Activated CD8-positive, alpha-beta T cell treated with anti-CD3 and anti-CD28 coated beads for 36 hours (primary cell): ENCODE results near the gene RNF167. TPM values are rescaled to one million over a fixed set of nuclear protein-coding genes. Genes with fewer than 3 reads are reported as not detected.
A peak's percentile ranks its signal among the peaks of the same experiment; 100 is the strongest.

Source experiments
- ATAC-seq: fragments of 200-7000 bp; cut with Tn5 transposase; one replicate; pipeline ENCODE4 v1.10.0; 2021; ENCODE audit warnings: mild to moderate bottlenecking, moderate library complexity
- CTCF ChIA-PET: fragments of 350-600 bp; sonication (Branson Sonifier 250); formaldehyde crosslinking; loops from one replicate; lab custom pipeline; 2021; ENCODE audit warnings: antibody characterized with exemption; lab: Charles Lee
- POLR2A ChIA-PET: fragments of 350-600 bp; sonication (Branson Sonifier 250); formaldehyde crosslinking; loops from one replicate; lab custom pipeline; 2021; ENCODE audit warnings: antibody characterized with exemption; lab: Charles Lee
- DNase-seq: peaks from one replicate; pipeline ENCODE4 v3.0.0-alpha.2; 2020
- H3K27ac Mint-ChIP-seq: one replicate; pipeline ENCODE4 v1.8.0; 2021; ENCODE audit warnings: mild to moderate bottlenecking, mixed read lengths
- H3K27me3 Mint-ChIP-seq: one replicate; pipeline ENCODE4 v1.8.0; 2021; ENCODE audit warnings: mixed read lengths
- H3K36me3 Mint-ChIP-seq: one replicate; pipeline ENCODE4 v1.8.0; 2021; ENCODE audit warnings: low read depth, mixed read lengths
- H3K4me1 Mint-ChIP-seq: one replicate; pipeline ENCODE4 v1.8.0; 2021; ENCODE audit warnings: low read depth, mixed read lengths
- H3K4me3 Mint-ChIP-seq: one replicate; pipeline ENCODE4 v1.8.0; 2021; ENCODE audit warnings: mild to moderate bottlenecking, moderate library complexity, mixed read lengths
- H3K9me3 Mint-ChIP-seq: one replicate; pipeline ENCODE4 v1.8.0; 2021; ENCODE audit warnings: mixed read lengths
- intact Hi-C: fragments of 100-400 bp; cut with micrococcal nuclease; formaldehyde crosslinking; loops from one replicate; pipeline ENCODE4 v1.10.0; 2022
- total RNA-seq, 2 experiments: library from RNA; stranded (reverse); gene quantifications; one replicate each; pipeline ENCODE4 v1.2.3, GENCODE V29; 2021
- TF ChIP-seq, protein P1 (sequence below): fragments of 200-600 bp; IDR thresholded peaks from one replicate; pipeline ENCODE4 v1.8.0; 2022; ENCODE audit warnings: antibody characterized with exemption, mild to moderate bottlenecking

Gene RNF167
- total RNA-seq, 2 experiments from 2014 or later: 144 to 152 TPM

GRCh38 chr17:4970273-4970672 is 30.2 kb downstream of the RNF167 start:
- Mint-ChIP-seq H3K36me3 (peaks cover 39% of the 10 kb centered on the region), H3K4me1 (peaks cover 32% of the 10 kb centered on the region), H3K9me3 (peaks cover under 1% of the 10 kb centered on the region), H3K27ac (no peak overlapping the region), H3K27me3 (no peaks in the 10 kb centered on the region), H3K4me3 (no peak overlapping the region)
- TF ChIP-seq, protein P1, sequence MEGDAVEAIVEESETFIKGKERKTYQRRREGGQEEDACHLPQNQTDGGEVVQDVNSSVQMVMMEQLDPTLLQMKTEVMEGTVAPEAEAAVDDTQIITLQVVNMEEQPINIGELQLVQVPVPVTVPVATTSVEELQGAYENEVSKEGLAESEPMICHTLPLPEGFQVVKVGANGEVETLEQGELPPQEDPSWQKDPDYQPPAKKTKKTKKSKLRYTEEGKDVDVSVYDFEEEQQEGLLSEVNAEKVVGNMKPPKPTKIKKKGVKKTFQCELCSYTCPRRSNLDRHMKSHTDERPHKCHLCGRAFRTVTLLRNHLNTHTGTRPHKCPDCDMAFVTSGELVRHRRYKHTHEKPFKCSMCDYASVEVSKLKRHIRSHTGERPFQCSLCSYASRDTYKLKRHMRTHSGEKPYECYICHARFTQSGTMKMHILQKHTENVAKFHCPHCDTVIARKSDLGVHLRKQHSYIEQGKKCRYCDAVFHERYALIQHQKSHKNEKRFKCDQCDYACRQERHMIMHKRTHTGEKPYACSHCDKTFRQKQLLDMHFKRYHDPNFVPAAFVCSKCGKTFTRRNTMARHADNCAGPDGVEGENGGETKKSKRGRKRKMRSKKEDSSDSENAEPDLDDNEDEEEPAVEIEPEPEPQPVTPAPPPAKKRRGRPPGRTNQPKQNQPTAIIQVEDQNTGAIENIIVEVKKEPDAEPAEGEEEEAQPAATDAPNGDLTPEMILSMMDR: no peak
- ChIA-PET POLR2A (interaction anchor here (0.7 to 15.1 kb wide), 8 partner anchors 10 to 75 kb away, joined by 3 to 627 read pairs (median 8); partner anchors contain the start of genes C17orf107, CAMTA2, ENO3 and PFN1), CTCF (interaction anchor here (1.2 to 3.6 kb wide), 4 partner anchors 10 to 92 kb away, joined by 3 to 30 read pairs (median 6); partner anchors contain the start of gene PFN1)
- no peak for DNase-seq
- ATAC-seq: no peak
- intact Hi-C loops: no loop called here

DNA sequence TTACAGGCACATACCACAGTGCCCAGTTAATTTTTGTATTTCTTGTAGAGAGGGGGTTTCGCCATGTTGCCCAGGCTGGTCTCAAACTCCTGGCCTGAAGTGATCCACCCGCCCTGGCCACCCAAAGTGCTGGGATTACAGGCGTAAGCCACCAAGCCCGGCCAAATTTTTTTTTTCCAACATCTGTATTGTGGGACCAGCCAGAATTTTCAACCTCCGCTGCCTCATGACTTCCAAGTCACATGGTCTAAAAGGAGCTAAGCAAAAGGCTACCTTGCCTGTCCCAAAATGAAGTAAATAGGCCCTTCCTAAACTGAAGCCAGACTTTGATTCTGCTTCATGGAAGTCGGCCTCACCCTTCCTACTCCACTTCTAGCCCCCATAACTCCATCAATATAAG is 31.8 kb downstream of the RNF167 start:
- CTCF ChIA-PET: interaction anchor here (0.7 to 3.6 kb wide), 3 partner anchors 9 to 90 kb away, joined by 4 to 30 read pairs (median 5); partner anchors contain the start of gene CAMTA2
- Mint-ChIP-seq H3K27me3 (no peaks in the 10 kb centered on the region), H3K4me1 (peaks cover 22% of the 10 kb centered on the region), H3K9me3 (no peaks in the 10 kb centered on the region), H3K27ac (peak overlapping the region; percentile 18), H3K36me3 (peaks cover 42% of the 10 kb centered on the region), H3K4me3 (no peak overlapping the region)
- POLR2A ChIA-PET: interaction anchor here (0.5 to 15.1 kb wide), 4 partner anchors 8 to 169 kb away, joined by 3 to 627 read pairs (median 20); partner anchors contain the start of genes ENO3, PFN1, RNF167 and SLC25A11
- TF ChIP-seq, protein P1: no peak
- DNase-seq (no peak), ATAC-seq (no peak)
- intact Hi-C loops: no loop called here

- peaks cover 22% of the 10 kb centered on the region for H3K4me1 Mint-ChIP-seq
- TF ChIP-seq, protein P1: no peak
- POLR2A ChIA-PET: interaction anchor here (0.5 to 15.1 kb wide), 3 partner anchors 24 to 169 kb away, joined by 3 to 627 read pairs (median 5); partner anchors contain the start of genes ENO3, PFN1, RNF167 and SLC25A11
- intact Hi-C loops: no loop called here
- CTCF ChIA-PET: interaction anchor here (0.7 kb wide), 1 partner anchor 8 kb away, joined by 5 read pairs; no protein-coding TSS in a partner anchor
- ATAC-seq: no peak
- no peaks in the 10 kb centered on the region for H3K27me3 Mint-ChIP-seq
- H3K27ac Mint-ChIP-seq: no peak overlapping the region
- no peak for DNase-seq
- H3K36me3 Mint-ChIP-seq: peaks cover 43% of the 10 kb centered on the region
- no peak overlapping the region for H3K4me3 Mint-ChIP-seq
- H3K9me3 Mint-ChIP-seq: no peaks in the 10 kb centered on the region
These were observed 32.3 kb downstream of the RNF167 start for GRCh38 chr17:4972322-4972721.

DNA sequence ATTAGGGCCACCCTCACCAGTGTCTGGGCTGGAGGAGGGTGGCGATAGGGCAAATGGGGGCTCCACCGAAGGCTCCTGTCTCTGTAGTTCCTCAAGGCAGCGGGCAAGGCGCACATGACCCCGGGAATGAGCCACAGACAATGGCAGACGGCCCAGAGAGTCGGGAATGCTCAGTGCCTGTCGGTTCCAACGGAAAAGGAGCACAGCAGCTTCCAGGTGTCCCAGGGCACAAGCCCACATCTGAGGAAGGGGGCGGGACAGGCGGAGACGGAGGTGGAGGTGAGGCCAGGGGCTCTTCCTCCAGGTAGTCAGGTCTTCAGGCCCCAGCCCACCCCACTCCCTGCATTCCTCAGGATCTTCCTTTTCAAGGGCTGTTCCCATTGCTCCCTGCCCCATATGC is 32.7 kb downstream of the RNF167 start:
- DNase-seq (no peak), ATAC-seq (no peak)
- peaks cover 22% of the 10 kb centered on the region for H3K4me1 Mint-ChIP-seq
- ChIA-PET CTCF (interaction anchor here (0.7 kb wide), 1 partner anchor 8 kb away, joined by 5 read pairs; no protein-coding TSS in a partner anchor), POLR2A (interaction anchor here (1.1 to 15.1 kb wide), 3 partner anchors 14 to 33 kb away, joined by 5 to 627 read pairs (median 11); partner anchors contain the start of genes CAMTA2, ENO3, PFN1 and RNF167)
- peak overlapping the region; percentile 18 for H3K27ac Mint-ChIP-seq
- H3K27me3 Mint-ChIP-seq: no peaks in the 10 kb centered on the region
- H3K36me3 Mint-ChIP-seq: peaks cover 47% of the 10 kb centered on the region
- no peak overlapping the region for H3K4me3 Mint-ChIP-seq
- H3K9me3 Mint-ChIP-seq: no peaks in the 10 kb centered on the region
- intact Hi-C loops: no loop called here
- TF ChIP-seq, protein P1: no peak
